Muscle layer of colon (tissue), 2 donors: ENCODE measurements around the gene PTGER3.

ENCODE experiments used
- H3K27ac ChIP-seq: one replicate; pipeline ENCODE4 v1.7.0; 2013; ENCODE audit warnings: low read depth, mild to moderate bottlenecking, low read length, moderate library complexity
- H3K27me3 ChIP-seq, 2 donors: one replicate each; pipeline ENCODE4 v1.7.0; 2013; ENCODE audit warnings: low read length in 2 of 2, mild to moderate bottlenecking in 2 of 2; ENCODE audit not compliant: insufficient read depth in 2 of 2, control insufficient read depth in 1 of 2
- H3K36me3 ChIP-seq: one replicate; pipeline ENCODE4 v1.7.0; 2013; ENCODE audit warnings: mild to moderate bottlenecking, low read length; ENCODE audit not compliant: insufficient read depth
- H3K4me1 ChIP-seq: one replicate; pipeline ENCODE4 v1.7.0; 2013; ENCODE audit warnings: mild to moderate bottlenecking, low read length; ENCODE audit not compliant: insufficient read depth
- H3K4me3 ChIP-seq, 2 donors: one replicate each; pipeline ENCODE4 v1.7.0; 2013; ENCODE audit warnings: low read length in 2 of 2, low read depth in 1 of 2, mild to moderate bottlenecking in 1 of 2, moderate library complexity in 1 of 2
- H3K9ac ChIP-seq: one replicate; pipeline ENCODE4 v1.7.0; 2013; ENCODE audit warnings: low read length
- H3K9me3 ChIP-seq: one replicate; pipeline ENCODE4 v1.7.0; 2013; ENCODE audit warnings: mild to moderate bottlenecking, low read length
- donor health status: abdominal sarcoma.
- donor health status: Adenocarcinoma of cecum.

Gene PTGER3

DNA sequence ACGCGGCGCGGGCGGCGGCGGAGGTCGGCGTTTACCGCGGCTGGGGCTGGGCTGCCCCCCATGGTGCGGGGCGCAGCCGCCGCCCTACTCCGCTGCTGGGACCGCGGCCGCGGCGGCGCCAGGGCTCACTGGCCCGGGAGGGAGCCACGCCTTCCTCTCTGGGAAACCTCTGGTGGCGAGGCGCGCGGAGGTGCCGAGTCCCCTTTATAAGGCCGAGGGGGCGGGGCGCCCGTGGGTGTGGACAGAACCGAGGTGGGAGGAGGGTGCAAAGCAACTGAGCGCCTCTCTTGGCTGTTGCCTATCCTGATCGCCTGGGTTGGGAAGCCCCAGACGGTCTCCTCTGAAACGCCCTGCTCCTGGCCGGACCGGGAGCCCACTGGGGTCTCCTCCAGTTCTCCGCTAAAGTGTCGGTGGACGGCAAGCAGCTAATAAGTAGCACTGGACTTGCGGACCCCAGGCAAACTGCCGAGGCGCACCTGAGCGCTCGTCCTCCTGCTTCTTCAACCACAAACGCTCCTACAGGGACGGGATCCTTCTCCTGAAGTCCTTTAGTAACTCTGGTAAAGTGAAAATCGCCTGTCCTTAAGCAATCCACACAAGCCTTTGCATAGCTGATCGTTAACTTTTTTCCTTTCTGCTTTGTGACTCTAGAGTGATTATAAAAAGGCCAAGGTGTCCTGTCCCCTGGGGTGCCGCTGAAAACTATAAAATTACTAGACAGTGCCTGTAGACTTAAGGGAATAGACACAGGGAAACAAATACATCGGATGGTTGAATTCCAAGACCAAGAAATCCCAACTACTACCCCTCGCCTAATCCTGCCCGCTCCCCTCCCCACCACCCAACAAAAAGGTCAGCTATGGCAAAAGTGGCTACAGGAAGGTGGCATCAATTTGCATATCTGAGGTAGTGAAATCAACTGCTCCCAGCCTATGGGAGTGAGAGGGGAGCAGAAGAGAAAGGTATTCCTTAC is at the start of gene PTGER3:
Gene PTGER3, minus strand, starts transcription at position 182 of the 973 bp plus-strand sequence. CDS start 239 bp downstream, outside the sequence.
- peak within 1 kb of the TSS; percentile 66 to 77 for H3K4me3 ChIP-seq
- peaks cover 7 to 11% of the 10 kb centered on the region in 2 donors for H3K27me3 ChIP-seq
- H3K9me3 ChIP-seq = no peaks in the 10 kb centered on the region
- H3K4me1 ChIP-seq = no peaks in the 10 kb centered on the region
- H3K9ac ChIP-seq = peak within 1 kb of the TSS; percentile 39
- peak within 1 kb of the TSS; percentile 59 for H3K27ac ChIP-seq
- H3K36me3 ChIP-seq = no peaks in the 10 kb centered on the region

DNA sequence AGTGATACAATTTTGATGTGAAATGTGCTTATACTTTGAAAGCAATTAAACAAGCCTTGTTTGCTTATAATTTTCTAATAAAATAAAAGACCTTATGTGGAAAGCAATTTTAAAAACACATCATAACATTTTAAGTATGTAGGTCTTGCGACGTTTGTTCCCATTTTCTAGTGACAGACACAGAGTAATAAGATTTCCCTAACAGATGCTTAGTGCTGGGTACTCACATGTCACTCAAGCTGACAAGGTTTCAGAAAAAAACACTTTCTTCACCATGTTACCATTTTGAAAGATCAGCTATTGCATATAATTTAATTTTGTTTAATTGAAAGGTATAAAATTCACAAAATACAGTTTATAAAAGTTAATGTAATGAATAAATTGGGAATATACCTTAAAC is 47.3 kb upstream of the PTGER3 start:
- Histone ChIP-seq H3K4me1 (no peaks in the 10 kb centered on the region), H3K9me3 (no peaks in the 10 kb centered on the region), H3K36me3 (no peaks in the 10 kb centered on the region), H3K27me3 (no peaks in the 10 kb centered on the region), H3K9ac (no peak overlapping the region), H3K4me3 (no peak overlapping the region), H3K27ac (no peak overlapping the region)

DNA sequence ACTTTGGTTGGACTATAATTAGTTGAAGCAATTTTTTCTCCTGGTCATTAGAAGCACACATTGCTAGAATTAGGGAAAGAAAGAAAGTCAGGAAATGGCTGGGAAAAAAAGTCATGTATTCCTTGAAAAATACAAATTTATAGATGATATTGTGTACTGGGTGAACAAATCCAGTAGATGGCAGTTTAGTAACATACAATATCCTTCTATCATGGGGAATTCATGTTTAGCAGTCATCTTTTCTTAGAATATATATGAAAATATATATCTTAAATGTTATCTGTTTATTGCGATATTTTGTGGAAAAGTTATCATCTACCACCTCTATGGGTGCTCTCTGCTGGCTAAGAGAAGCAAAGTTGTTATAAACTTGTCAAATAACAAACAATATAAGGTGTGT is 46.3 kb upstream of the PTGER3 start:
- Histone ChIP-seq H3K36me3 (no peaks in the 10 kb centered on the region), H3K4me3 (no peak overlapping the region), H3K9me3 (no peaks in the 10 kb centered on the region), H3K4me1 (no peaks in the 10 kb centered on the region), H3K27me3 (no peaks in the 10 kb centered on the region), H3K9ac (no peak overlapping the region), H3K27ac (no peak overlapping the region)

DNA sequence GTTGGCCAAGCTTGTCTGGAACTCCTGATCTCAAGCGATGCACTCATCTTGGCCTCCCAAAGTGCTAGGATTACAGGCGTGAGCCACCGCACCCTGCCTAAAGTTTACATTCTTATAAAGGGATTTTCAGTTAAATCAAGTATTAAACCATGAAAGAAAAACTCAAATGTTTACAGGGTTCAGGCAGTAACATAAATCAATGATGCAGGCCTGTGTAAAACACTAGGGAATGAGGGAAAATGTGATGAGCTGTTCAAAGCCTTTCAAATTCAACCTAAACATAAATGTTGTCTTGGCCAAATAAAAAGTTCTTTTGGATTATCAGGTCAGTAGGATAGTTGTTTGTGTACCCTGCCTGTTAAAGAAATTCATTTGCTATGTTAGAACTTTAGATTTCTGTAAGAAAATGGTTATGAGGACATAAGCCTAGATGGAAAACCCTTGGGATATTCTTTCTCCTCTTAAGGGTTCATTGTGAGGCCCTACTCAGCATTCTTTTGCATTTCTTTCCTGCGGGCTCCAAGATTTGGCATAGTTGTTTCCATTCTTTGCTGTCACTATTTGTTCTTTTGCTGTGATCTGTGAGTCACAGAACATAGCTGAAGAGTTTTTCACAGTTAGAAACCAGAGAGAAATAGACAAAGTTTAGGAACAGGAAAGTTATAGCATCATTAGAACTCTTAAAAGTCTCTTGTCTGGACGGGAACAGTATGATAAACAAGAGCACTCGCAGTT is 42.1 kb upstream of the PTGER3 start:
- Histone ChIP-seq H3K9ac (no peak overlapping the region), H3K27me3 (no peaks in the 10 kb centered on the region), H3K27ac (no peak overlapping the region), H3K4me3 (no peak overlapping the region), H3K9me3 (no peaks in the 10 kb centered on the region), H3K36me3 (no peaks in the 10 kb centered on the region), H3K4me1 (no peaks in the 10 kb centered on the region)

DNA sequence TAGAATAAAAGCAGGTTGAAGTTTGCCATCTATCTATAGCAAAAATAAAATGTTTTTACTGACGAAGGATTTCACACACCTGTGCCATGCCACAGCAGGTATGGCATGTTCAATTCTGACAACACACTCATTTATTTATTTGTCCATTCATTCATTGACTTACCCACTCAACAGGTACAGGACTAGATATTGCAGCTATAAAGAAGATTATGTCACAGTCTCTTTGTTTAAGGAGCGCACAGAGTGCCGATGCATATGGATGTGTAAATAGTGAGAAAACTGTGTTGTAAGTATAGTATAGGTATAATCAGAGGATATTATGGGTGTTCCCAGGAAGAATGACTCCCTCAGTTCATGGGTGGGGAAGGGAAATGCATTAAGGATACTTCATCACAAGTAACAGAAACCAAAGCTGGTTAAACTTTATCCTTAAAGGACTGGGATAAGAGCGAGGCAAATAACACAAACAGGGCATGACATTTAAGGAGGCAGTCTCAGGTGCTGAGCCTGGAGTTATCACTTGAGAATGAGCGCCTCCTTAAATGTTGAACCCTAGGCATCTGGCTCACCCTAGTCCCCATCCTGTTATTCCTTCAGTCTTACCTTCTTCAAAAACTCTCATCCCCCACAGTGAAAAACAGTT is 41.1 kb upstream of the PTGER3 start:
- Histone ChIP-seq H3K9ac (no peak overlapping the region), H3K9me3 (no peaks in the 10 kb centered on the region), H3K27ac (no peak overlapping the region)

DNA sequence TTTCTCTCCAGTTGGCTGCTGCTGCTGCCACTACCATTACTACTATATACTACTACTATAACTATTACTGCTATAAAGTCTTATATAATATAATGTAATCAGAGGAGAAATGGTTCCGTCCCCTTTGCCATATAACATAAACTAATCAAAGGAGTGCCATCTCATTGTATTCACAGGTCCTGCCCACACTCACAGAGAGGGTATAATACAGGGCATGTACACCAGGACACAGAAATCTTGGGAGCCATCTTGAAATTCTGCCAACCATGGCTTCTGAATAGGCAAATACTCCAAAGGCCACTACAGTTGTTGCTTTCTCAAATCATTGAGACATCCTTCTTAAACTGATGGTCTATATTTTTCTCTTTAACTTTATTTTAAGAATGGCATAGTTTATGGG is 40.1 kb upstream of the PTGER3 start:
- no peak overlapping the region for H3K27ac ChIP-seq
- H3K4me1 ChIP-seq = no peaks in the 10 kb centered on the region
- H3K27me3 ChIP-seq = no peaks in the 10 kb centered on the region
- H3K9me3 ChIP-seq = no peaks in the 10 kb centered on the region
- no peak overlapping the region for H3K4me3 ChIP-seq
- no peak overlapping the region for H3K9ac ChIP-seq
- H3K36me3 ChIP-seq = no peaks in the 10 kb centered on the region

More for the DNA sequence above, 41.1 kb upstream of the PTGER3 start:
- no peaks in the 10 kb centered on the region for H3K27me3 ChIP-seq
- H3K4me1 ChIP-seq = no peaks in the 10 kb centered on the region
- no peaks in the 10 kb centered on the region for H3K36me3 ChIP-seq
- H3K4me3 ChIP-seq = no peak overlapping the region

DNA sequence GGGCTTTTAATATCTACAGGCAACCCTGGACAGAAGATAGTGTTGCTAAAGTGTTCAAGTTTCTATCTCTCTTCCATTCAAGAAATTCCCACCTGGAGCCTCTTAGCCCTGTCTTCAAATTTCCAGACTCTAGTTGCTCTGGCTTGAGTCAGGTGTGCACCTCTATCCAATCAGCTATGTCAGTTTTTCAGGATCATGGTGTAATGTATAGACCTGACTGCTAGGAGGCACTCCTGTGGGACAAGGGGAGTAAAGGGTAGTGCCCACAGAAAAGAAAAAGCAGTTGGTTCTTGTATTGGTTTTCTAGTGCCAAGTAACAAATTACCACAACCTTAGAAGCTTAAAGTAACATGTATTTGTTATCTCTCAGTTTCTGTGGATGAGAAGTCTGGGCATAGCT is 39.4 kb upstream of the PTGER3 start:
- Histone ChIP-seq H3K27me3 (no peaks in the 10 kb centered on the region), H3K4me1 (no peaks in the 10 kb centered on the region), H3K9me3 (no peaks in the 10 kb centered on the region), H3K36me3 (no peaks in the 10 kb centered on the region), H3K9ac (no peak overlapping the region), H3K27ac (no peak overlapping the region), H3K4me3 (no peak overlapping the region)

DNA sequence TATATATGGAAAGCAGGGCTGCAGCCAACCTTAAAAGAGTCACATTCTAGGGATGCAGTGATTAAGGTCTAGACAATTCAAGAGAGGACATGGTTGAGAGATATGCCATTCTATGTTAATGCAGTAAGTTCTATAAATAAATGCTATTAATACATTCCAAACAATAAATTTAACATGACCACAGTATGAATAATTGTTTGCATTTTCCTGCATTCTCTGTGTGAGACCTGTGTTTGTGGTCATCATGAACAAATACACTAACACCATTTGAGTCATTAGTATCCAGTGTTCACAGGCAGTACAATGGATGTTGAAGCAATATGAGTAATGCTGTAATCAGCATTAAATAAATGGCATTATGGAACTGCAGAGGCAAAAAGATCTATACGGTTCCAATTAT is 38.7 kb upstream of the PTGER3 start:
- no peaks in the 10 kb centered on the region for H3K9me3 ChIP-seq
- no peaks in the 10 kb centered on the region for H3K27me3 ChIP-seq
- no peak overlapping the region for H3K9ac ChIP-seq
- no peak overlapping the region for H3K27ac ChIP-seq
- no peaks in the 10 kb centered on the region for H3K4me1 ChIP-seq
- no peaks in the 10 kb centered on the region for H3K36me3 ChIP-seq
- no peak overlapping the region for H3K4me3 ChIP-seq

DNA sequence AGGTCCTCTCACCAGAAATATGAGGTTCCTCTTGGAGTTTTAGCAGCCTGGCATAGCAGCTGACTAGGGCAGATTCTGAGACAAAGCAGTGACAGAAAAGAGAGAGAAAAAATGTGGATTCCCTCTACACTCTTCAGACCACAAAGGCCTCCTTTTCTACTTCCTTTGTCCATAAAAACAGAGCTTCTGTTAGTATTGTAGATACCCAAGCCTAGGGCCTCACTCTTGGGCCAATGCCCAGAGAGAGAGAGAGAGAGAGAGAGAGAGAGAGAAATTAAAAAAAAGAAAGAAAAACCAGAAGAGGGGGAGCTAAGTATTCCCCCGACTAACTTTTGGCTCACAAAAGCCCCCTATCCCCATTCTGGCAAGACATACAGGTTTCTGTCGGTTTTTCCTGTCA is 35.7 kb upstream of the PTGER3 start:
- Histone ChIP-seq H3K27me3 (no peaks in the 10 kb centered on the region), H3K9ac (no peak overlapping the region), H3K9me3 (no peaks in the 10 kb centered on the region), H3K4me1 (no peaks in the 10 kb centered on the region), H3K36me3 (no peaks in the 10 kb centered on the region), H3K27ac (no peak overlapping the region), H3K4me3 (no peak overlapping the region)

DNA sequence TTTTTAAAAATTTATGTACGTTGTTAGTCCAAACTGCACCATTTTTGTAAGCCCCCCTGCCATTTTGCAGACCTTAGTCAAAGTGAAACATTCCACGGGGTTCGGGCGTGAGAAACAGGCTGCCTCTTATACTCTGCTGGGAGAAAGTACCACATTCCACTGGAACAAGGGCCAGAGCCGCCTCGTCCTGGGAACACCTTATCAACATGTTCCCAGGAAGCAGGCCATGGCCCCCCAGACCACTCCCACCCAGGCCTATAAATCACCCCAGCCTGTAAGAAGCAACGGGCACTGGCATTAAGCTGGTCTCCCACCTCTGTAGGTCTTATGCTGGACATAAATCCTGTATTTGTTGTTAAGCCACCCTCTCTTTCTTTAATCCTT is 34.1 kb upstream of the PTGER3 start:
- no peaks in the 10 kb centered on the region for H3K27me3 ChIP-seq
- no peak overlapping the region for H3K9ac ChIP-seq
- no peaks in the 10 kb centered on the region for H3K9me3 ChIP-seq
- H3K4me1 ChIP-seq = no peaks in the 10 kb centered on the region
- H3K4me3 ChIP-seq = peak overlapping the region in 1 of 2 donors; percentile 86
- H3K36me3 ChIP-seq = peaks cover 2% of the 10 kb centered on the region
- H3K27ac ChIP-seq = no peak overlapping the region
